Right hindlimb (tissue), 1 donor: ENCODE results near the gene PLEKHO2.

ENCODE experiments used
- DNase-seq: peaks from one replicate; pipeline ENCODE4 v3.0.0-alpha.2; 2018

The PLEKHO2 gene

DNA sequence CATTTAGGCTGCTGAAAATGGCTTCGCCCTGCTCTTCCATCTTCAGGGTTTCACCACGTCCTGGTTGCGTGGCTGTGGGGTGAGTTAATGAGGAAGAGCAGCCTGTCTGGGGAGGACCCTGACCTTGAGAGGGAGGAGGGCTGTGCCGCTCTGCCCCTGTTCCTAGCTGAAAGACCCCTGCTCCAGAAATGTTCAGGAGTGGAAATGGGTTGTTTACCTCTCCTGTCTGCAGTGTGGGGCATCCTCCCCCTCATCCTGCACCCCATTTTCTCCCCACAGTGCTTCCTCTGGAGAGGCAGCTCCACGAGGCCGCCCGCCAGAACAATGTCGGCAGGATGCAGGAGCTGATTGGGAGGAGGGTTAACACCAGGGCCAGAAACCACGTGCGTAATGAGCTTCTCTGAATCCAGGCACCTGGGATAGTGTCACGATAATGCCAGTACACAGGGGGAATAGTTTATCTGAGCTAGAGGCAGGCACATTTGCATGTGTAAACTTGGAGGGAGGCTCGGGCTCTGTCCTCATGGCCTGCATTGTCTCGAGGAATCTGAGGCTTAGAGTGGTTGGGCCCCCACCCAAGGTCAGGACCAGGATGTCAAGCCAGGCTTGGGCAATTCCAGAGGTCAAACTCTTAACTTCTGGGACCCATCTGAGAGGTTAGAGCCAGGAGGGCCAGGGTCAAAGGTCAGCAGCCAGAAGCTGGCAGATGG, 74.0 kb downstream of the PLEKHO2 start:
- no peak for DNase-seq

DNA sequence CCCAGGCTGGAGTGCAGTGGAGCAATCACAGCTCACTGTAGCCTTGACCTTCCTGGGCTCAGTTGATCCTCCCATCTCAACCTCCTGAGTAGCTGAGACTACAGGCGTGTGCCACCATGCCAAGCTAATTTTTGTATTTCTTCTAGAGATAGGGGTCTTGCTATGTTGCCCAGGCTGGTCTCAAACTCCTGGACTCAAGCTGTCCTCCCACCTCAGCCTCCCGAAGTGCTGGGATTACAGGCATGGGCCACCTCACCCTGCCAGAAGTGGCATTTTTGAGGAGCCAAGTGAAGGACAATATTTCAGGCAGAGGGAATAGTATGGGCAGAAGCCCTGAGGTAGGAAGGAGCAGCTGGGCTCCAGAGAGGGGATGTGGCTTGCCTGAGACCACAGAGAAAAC, 74.7 kb downstream of the PLEKHO2 start:
- no peak for DNase-seq

DNA sequence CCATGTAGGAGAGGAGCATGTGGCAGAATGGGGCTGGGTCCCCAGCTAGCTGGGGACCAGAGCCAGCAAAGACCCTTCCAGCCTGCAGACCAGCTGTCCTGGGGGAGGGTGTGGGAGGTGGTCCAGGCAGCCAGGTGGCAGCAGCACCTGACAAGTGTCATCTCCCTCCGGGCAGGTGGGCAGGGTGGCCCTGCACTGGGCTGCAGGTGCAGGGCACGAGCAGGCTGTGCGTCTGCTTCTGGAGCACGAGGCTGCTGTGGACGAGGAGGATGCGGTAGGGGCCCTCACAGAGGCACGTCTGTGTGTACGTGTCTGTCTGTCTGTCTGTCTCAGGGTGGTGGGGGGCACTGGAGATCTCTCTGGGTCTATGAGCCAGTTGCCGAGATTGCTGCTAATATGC, 75.5 kb downstream of the PLEKHO2 start:
- no peak for DNase-seq
